SK-N-SH treated with all-trans-retinoic acid at 6 μM for 48 hours (cell line): Measurements from ENCODE around the gene FAM83E.

Experiments
- ARNTL ChIP-seq: fragments of 450-650 bp; formaldehyde crosslinking; IDR thresholded peaks from 2 replicates; pipeline ENCODE4 v1.5.0; 2020; ENCODE audit warnings: low read depth, mild to moderate bottlenecking, moderate library complexity, borderline replicate concordance
- ESRRG ChIP-seq: fragments of 250-450 bp; sonication (Bioruptor Pico); IDR thresholded peaks from 2 replicates; pipeline ENCODE4 v1.6.1; 2021; ENCODE audit warnings: mild to moderate bottlenecking
- GLIS3 ChIP-seq: fragments of 250-450 bp; sonication (Bioruptor Pico); IDR thresholded peaks from 2 replicates; pipeline ENCODE4 v1.5.0; 2020; ENCODE audit warnings: mild to moderate bottlenecking, moderate library complexity
- ISL1 ChIP-seq: fragments of 250-450 bp; sonication (Bioruptor Pico); IDR thresholded peaks from 2 replicates; pipeline ENCODE4 v2.1.2; 2022; ENCODE audit warnings: mild to moderate bottlenecking, moderate library complexity
- OSR1 ChIP-seq: fragments of 250-450 bp; sonication (Bioruptor Pico); IDR thresholded peaks from 2 replicates; pipeline ENCODE4 v1.8.0; 2022; ENCODE audit warnings: moderate library complexity, mild to moderate bottlenecking, inconsistent platforms
- PATZ1 ChIP-seq: fragments of 250-450 bp; sonication (Bioruptor Pico); IDR thresholded peaks from 2 replicates; pipeline ENCODE4 v1.8.0; 2020; ENCODE audit warnings: mild to moderate bottlenecking, moderate library complexity, borderline replicate concordance
- POU6F1 ChIP-seq: fragments of 250-450 bp; sonication (Bioruptor Pico); IDR thresholded peaks from 2 replicates; pipeline ENCODE4 v1.8.0; 2021; ENCODE audit warnings: low read depth, mild to moderate bottlenecking, moderate library complexity, borderline replicate concordance
- SNAI2 ChIP-seq: fragments of 250-450 bp; sonication (Bioruptor Pico); IDR thresholded peaks from 2 replicates; pipeline ENCODE4 v1.5.0; 2020; ENCODE audit warnings: mild to moderate bottlenecking, moderate library complexity
- TCF4 ChIP-seq: fragments of 250-450 bp; sonication (Bioruptor Pico); IDR thresholded peaks from 2 replicates; pipeline ENCODE4 v1.8.0; 2021; ENCODE audit warnings: mild to moderate bottlenecking, moderate library complexity, borderline replicate concordance
- TOX ChIP-seq: fragments of 250-450 bp; sonication (Bioruptor Pico); IDR thresholded peaks from 2 replicates; pipeline ENCODE4 v1.8.0; 2021; ENCODE audit warnings: mild to moderate bottlenecking, moderate library complexity, borderline replicate concordance
- TSHZ2 ChIP-seq: fragments of 250-450 bp; sonication (Bioruptor Pico); IDR thresholded peaks from 2 replicates; pipeline ENCODE4 v1.5.0; 2020; ENCODE audit warnings: mild to moderate bottlenecking, moderate library complexity
- ZC3H10 ChIP-seq: fragments of 250-450 bp; sonication (Bioruptor Pico); IDR thresholded peaks from 2 replicates; pipeline ENCODE4 v1.5.1; 2021; ENCODE audit warnings: mild to moderate bottlenecking, moderate library complexity
- ZFP3 ChIP-seq: fragments of 250-450 bp; sonication (Bioruptor Pico); IDR thresholded peaks from 2 replicates; pipeline ENCODE4 v1.5.0; 2020; ENCODE audit warnings: mild to moderate bottlenecking, moderate library complexity
- ZFP30 ChIP-seq: fragments of 450-650 bp; formaldehyde crosslinking; IDR thresholded peaks from 2 replicates; pipeline ENCODE4 v1.5.0; 2022; ENCODE audit warnings: mild to moderate bottlenecking, moderate library complexity

GRCh38 chr19:48637948-48638830 lies 23.3 kb upstream of the FAM83E start:
- no peak for TF ChIP-seq ZFP3 (CRISPR knock-in tag)
- no peak for TF ChIP-seq OSR1
- no peak for TF ChIP-seq ESRRG (CRISPR knock-in tag)
- TF ChIP-seq TSHZ2 (CRISPR knock-in tag): no peak
- no peak for TF ChIP-seq TOX (CRISPR knock-in tag)
- no peak for TF ChIP-seq PATZ1 (CRISPR knock-in tag)
- no peak for TF ChIP-seq ZFP30
- no peak for TF ChIP-seq SNAI2 (CRISPR knock-in tag)
- TF ChIP-seq ARNTL (CRISPR knock-in tag): no peak
- no peak for TF ChIP-seq TCF4 (CRISPR knock-in tag)
- no peak for TF ChIP-seq POU6F1 (CRISPR knock-in tag)
- TF ChIP-seq ZC3H10 (CRISPR knock-in tag): no peak
- TF ChIP-seq GLIS3 (CRISPR knock-in tag): no peak
- no peak for TF ChIP-seq ISL1 (CRISPR knock-in tag)
